GM04504 (cell line): ENCODE measurements around the gene SEC22A.
"Not testable (repeated sequence)": the region's sequence is repeated elsewhere in the genome, so short reads cannot be mapped to it uniquely, and the experiment has no call there.

Experiments used
- DNase-seq: peaks from one replicate; pipeline ENCODE4 v3.0.0-alpha.2; 2012; ENCODE audit warnings: low read depth

SEC22A gene

GRCh38 chr3:123180791-123181190 is 21.0 kb upstream of the SEC22A start:
- no peak for DNase-seq

- no peak for DNase-seq
Measured at GRCh38 chr3:123186695-123187094, 15.0 kb upstream of the SEC22A start.

GRCh38 chr3:123188058-123188457 is 13.7 kb upstream of the SEC22A start:
- DNase-seq = no peak

GRCh38 chr3:123193448-123194101 is 8.2 kb upstream of the SEC22A start:
- no peak for DNase-seq

GRCh38 chr3:123194552-123194951 is 7.2 kb upstream of the SEC22A start:
- DNase-seq = no peak

- DNase-seq = no peak
Measured at GRCh38 chr3:123198372-123198771, 3.4 kb upstream of the SEC22A start.

GRCh38 chr3:123201223-123201556 is 553 bp upstream of the SEC22A start:
- DNase-seq = no peak

GRCh38 chr3:123202451-123202850 is 708 bp downstream of the SEC22A start:
- DNase-seq = no peak

GRCh38 chr3:123218990-123219389 is 17.2 kb downstream of the SEC22A start:
- DNase-seq = no peak

- DNase-seq = not testable (repeated sequence)
Measured at GRCh38 chr3:123221369-123221768, 19.6 kb downstream of the SEC22A start.

- DNase-seq = no peak
Measured at GRCh38 chr3:123225016-123225415, 23.3 kb downstream of the SEC22A start.

- no peak for DNase-seq
Measured at GRCh38 chr3:123226549-123226948, 24.8 kb downstream of the SEC22A start.

- DNase-seq = no peak
Measured at GRCh38 chr3:123229145-123229544, 27.4 kb downstream of the SEC22A start.

GRCh38 chr3:123236902-123237301 is 35.2 kb downstream of the SEC22A start:
- no peak for DNase-seq

- DNase-seq = not testable (repeated sequence)
Measured at GRCh38 chr3:123239186-123239585, 37.4 kb downstream of the SEC22A start.

- DNase-seq = no peak
Measured at GRCh38 chr3:123239756-123240155, 38.0 kb downstream of the SEC22A start.

GRCh38 chr3:123244128-123244527 is 42.4 kb downstream of the SEC22A start:
- no peak for DNase-seq

- DNase-seq = no peak
Measured at GRCh38 chr3:123246866-123247265, 45.1 kb downstream of the SEC22A start.

GRCh38 chr3:123256256-123256655 is 54.5 kb downstream of the SEC22A start:
- no peak for DNase-seq

GRCh38 chr3:123258359-123258758 is 56.6 kb downstream of the SEC22A start:
- DNase-seq = no peak

- DNase-seq = peak; percentile 35
Measured at GRCh38 chr3:123258811-123259420, 57.2 kb downstream of the SEC22A start.

GRCh38 chr3:123261666-123262065 is 59.9 kb downstream of the SEC22A start:
- no peak for DNase-seq

- DNase-seq = no peak
Measured at GRCh38 chr3:123262226-123262625, 60.5 kb downstream of the SEC22A start.

GRCh38 chr3:123262868-123263267 is 61.1 kb downstream of the SEC22A start:
- no peak for DNase-seq
